HUES6 (cell line): Measurements from ENCODE around the gene TRMO.

Experiments used
- H3K27ac ChIP-seq: 2 replicates; pipeline ENCODE4 v1.7.0; 2013; ENCODE audit warnings: low read depth, mild to moderate bottlenecking, low read length, inconsistent platforms
- H3K27me3 ChIP-seq: 2 replicates; pipeline ENCODE4 v1.6.1; 2013; ENCODE audit warnings: low read length; ENCODE audit not compliant: control insufficient read depth, insufficient read depth
- H3K36me3 ChIP-seq: 2 replicates; pipeline ENCODE4 v1.6.1; 2013; ENCODE audit warnings: low read length; ENCODE audit not compliant: control insufficient read depth, insufficient read depth
- H3K4me1 ChIP-seq: 2 replicates; pipeline ENCODE4 v1.6.1; 2013; ENCODE audit warnings: low read length; ENCODE audit not compliant: control insufficient read depth, insufficient read depth
- H3K4me3 ChIP-seq: 2 replicates; pipeline ENCODE4 v1.5.1; 2013; ENCODE audit warnings: low read depth, low read length
- H3K9ac ChIP-seq: one replicate; pipeline ENCODE4 v1.6.1; 2013; ENCODE audit warnings: mild to moderate bottlenecking, low read length
- H3K9me3 ChIP-seq: 2 replicates; pipeline ENCODE4 v1.6.1; 2013; ENCODE audit warnings: low read depth, low read length; ENCODE audit not compliant: control insufficient read depth, insufficient read depth

TRMO gene

GRCh38 chr9:97940233-97940632, 17.9 kb upstream of the TRMO start:
- H3K4me1 ChIP-seq: no peaks in the 10 kb centered on the region
- no peaks in the 10 kb centered on the region for H3K9me3 ChIP-seq
- no peaks in the 10 kb centered on the region for H3K36me3 ChIP-seq
- H3K27me3 ChIP-seq: peaks cover 93% of the 10 kb centered on the region
- no peak overlapping the region for H3K4me3 ChIP-seq
- no peak overlapping the region for H3K9ac ChIP-seq
- H3K27ac ChIP-seq: no peak overlapping the region

GRCh38 chr9:97938081-97938644, 15.9 kb upstream of the TRMO start, which contains the start of gene HEMGN:
TSS of gene HEMGN (minus strand) at chr9:97938172. CDS start at chr9:97938136, 36 bp downstream.
- H3K4me1 ChIP-seq: peaks cover 3% of the 10 kb centered on the region; the same call in 1 of the 2 replicates
- peaks cover 92% of the 10 kb centered on the region for H3K27me3 ChIP-seq
- no peak within 1 kb of the TSS for H3K9ac ChIP-seq
- no peaks in the 10 kb centered on the region for H3K9me3 ChIP-seq
- H3K4me3 ChIP-seq: no peak within 1 kb of the TSS
- no peaks in the 10 kb centered on the region for H3K36me3 ChIP-seq
- H3K27ac ChIP-seq: no peak within 1 kb of the TSS

- Histone ChIP-seq H3K9ac (no peak overlapping the region), H3K27ac (no peak overlapping the region), H3K4me1 (peaks cover 3% of the 10 kb centered on the region; the same call in 1 of the 2 replicates), H3K27me3 (peaks cover 84% of the 10 kb centered on the region), H3K4me3 (no peak overlapping the region), H3K36me3 (no peaks in the 10 kb centered on the region), H3K9me3 (no peaks in the 10 kb centered on the region)
Measured at GRCh38 chr9:97936998-97937397, 14.7 kb upstream of the TRMO start.

- Histone ChIP-seq H3K4me3 (no peak overlapping the region), H3K27me3 (peaks cover 84% of the 10 kb centered on the region), H3K27ac (no peak overlapping the region), H3K36me3 (no peaks in the 10 kb centered on the region), H3K9ac (no peak overlapping the region), H3K9me3 (no peaks in the 10 kb centered on the region), H3K4me1 (peaks cover 3% of the 10 kb centered on the region; the same call in 1 of the 2 replicates)
Measured at GRCh38 chr9:97935276-97935675, 13.0 kb upstream of the TRMO start.

- Histone ChIP-seq H3K9me3 (no peaks in the 10 kb centered on the region), H3K36me3 (no peaks in the 10 kb centered on the region), H3K9ac (no peak overlapping the region), H3K4me1 (peaks cover 3% of the 10 kb centered on the region; the same call in 1 of the 2 replicates), H3K4me3 (no peak overlapping the region), H3K27me3 (peaks cover 84% of the 10 kb centered on the region), H3K27ac (no peak overlapping the region)
Measured at GRCh38 chr9:97934321-97935115, 12.2 kb upstream of the TRMO start.

GRCh38 chr9:97933297-97933998, 11.1 kb upstream of the TRMO start:
- Histone ChIP-seq H3K36me3 (no peaks in the 10 kb centered on the region), H3K27ac (no peak overlapping the region), H3K4me1 (peaks cover 3% of the 10 kb centered on the region; the same call in 1 of the 2 replicates), H3K27me3 (peaks cover 84% of the 10 kb centered on the region), H3K4me3 (no peak overlapping the region), H3K9ac (no peak overlapping the region), H3K9me3 (no peaks in the 10 kb centered on the region)

- Histone ChIP-seq H3K4me1 (peaks cover 3% of the 10 kb centered on the region; the same call in 1 of the 2 replicates), H3K27me3 (peaks cover 78% of the 10 kb centered on the region), H3K4me3 (no peak overlapping the region)
Measured at GRCh38 chr9:97930972-97931371, 8.7 kb upstream of the TRMO start.

GRCh38 chr9:97928986-97929604, 6.8 kb upstream of the TRMO start:
- Histone ChIP-seq H3K27ac (no peak overlapping the region), H3K9ac (no peak overlapping the region), H3K4me3 (no peak overlapping the region), H3K27me3 (peaks cover 77% of the 10 kb centered on the region), H3K36me3 (no peaks in the 10 kb centered on the region), H3K4me1 (no peaks in the 10 kb centered on the region), H3K9me3 (no peaks in the 10 kb centered on the region)

More at GRCh38 chr9:97930972-97931371, 8.7 kb upstream of the TRMO start:
- no peaks in the 10 kb centered on the region for H3K36me3 ChIP-seq
- H3K9ac ChIP-seq: no peak overlapping the region
- no peaks in the 10 kb centered on the region for H3K9me3 ChIP-seq
- H3K27ac ChIP-seq: no peak overlapping the region

- no peak overlapping the region for H3K27ac ChIP-seq
- H3K9ac ChIP-seq: no peak overlapping the region
- H3K9me3 ChIP-seq: no peaks in the 10 kb centered on the region
- H3K36me3 ChIP-seq: no peaks in the 10 kb centered on the region
- H3K4me3 ChIP-seq: no peak overlapping the region
- H3K27me3 ChIP-seq: peaks cover 57% of the 10 kb centered on the region
- H3K4me1 ChIP-seq: no peaks in the 10 kb centered on the region
Measured at GRCh38 chr9:97925497-97926334, 3.4 kb upstream of the TRMO start.

GRCh38 chr9:97924386-97924785, 2.1 kb upstream of the TRMO start:
- H3K27me3 ChIP-seq: peaks cover 44% of the 10 kb centered on the region
- H3K27ac ChIP-seq: no peak overlapping the region
- no peaks in the 10 kb centered on the region for H3K4me1 ChIP-seq
- no peaks in the 10 kb centered on the region for H3K9me3 ChIP-seq
- H3K4me3 ChIP-seq: no peak overlapping the region
- H3K36me3 ChIP-seq: no peaks in the 10 kb centered on the region
- no peak overlapping the region for H3K9ac ChIP-seq
